HG03159 (cell line): Measurements from ENCODE around the gene PSMG3.

ENCODE experiments used
- ATAC-seq: cut with Tn5 transposase; IDR thresholded peaks from one replicate; pipeline ENCODE4 v1.9.1; 2021; ENCODE audit warnings: mild to moderate bottlenecking, moderate library complexity; ENCODE audit not compliant: unreplicated experiment

The PSMG3 gene

DNA sequence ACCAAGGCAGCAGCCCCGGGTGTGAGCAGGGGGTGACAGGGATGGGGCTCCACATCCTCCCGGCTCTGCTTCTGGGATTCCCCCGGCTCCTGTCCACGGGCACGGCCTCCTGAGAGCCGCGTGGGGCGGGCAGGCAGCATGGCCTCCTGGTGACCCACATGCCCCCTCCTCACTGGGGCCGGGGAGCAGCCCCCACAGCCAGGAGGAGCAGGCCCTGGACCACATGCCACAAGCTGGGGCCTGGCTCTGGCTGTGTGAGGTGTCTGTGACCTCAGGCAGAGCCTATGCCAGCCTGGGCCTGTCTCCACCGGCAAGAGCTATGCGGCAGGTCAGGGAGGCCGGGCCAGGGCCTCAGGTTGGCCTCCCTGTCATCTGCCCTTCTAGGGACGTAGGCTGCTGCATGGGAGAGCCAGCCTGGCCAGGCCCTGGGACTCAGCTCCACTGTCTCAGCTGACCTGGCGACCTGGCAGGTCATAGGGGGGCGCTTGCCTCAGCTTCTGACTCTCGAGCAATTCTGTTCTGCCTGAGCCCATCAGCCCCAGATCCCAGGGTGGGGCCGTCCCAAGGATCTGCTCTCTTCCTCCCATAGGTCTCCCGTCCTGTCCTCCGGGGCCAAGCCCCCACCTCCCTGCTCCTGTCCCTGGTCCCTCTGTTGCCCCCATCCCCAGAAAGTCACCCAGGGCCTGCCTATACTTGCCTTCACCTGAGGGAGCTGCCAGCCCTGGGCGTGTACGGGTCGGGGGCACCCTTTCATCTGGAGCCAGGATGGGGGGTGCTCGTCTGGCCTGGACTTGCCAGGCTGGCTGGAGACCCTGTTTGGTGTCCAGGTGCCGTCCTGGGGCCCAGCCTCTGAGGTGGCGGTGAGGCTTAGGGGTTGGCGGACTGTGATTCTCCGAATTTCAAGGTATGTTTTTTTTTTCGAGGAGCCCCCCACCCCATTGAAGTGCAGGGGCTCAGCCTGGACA is 9.9 kb downstream of the PSMG3 start:
- ATAC-seq: no peak

DNA sequence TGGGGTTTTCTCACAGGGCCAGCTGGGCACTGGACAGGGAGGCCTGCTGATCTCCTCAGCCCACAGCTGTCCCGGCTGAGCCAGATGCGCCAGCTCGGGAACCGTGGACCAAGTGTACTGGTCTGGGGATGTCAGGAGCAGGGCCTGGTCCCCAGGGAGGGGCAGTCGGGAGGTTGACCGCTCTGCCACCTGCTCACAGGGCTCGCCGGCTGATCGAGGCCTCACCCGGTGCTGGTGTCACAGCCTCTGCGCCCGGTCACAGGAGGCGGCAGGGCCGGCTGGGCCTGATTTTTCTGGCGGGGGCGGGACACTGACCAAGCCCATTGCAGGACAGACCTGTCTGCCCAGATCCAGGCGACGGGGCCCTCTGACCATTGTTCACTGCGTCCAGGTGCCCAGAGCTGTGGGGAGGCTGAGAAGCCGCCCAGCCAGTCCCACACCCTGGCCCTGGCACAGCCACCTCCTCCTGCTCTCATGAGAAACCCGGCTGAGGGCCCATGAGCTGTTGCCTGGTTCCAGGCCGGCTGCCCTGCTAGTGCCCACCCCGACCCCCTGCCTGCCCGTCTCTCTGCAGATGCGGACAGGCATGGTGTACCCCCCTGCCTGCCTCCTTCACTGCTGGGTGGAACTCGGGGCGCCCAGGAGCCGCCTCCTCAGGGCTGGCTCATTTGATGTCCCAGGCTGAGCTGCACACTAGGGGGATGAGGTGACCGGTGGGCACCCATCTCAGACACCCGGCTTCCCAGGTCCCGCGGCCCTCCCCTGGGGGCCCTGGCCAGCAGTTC is 10.8 kb downstream of the PSMG3 start:
- no peak for ATAC-seq

- no peak for ATAC-seq
Observed at GRCh38 chr7:1558181-1558811, 11.5 kb downstream of the PSMG3 start.

- ATAC-seq: no peak
Observed at GRCh38 chr7:1557771-1558170, 12.1 kb downstream of the PSMG3 start.

- no peak for ATAC-seq
Observed at GRCh38 chr7:1557006-1557405, 12.8 kb downstream of the PSMG3 start.

DNA sequence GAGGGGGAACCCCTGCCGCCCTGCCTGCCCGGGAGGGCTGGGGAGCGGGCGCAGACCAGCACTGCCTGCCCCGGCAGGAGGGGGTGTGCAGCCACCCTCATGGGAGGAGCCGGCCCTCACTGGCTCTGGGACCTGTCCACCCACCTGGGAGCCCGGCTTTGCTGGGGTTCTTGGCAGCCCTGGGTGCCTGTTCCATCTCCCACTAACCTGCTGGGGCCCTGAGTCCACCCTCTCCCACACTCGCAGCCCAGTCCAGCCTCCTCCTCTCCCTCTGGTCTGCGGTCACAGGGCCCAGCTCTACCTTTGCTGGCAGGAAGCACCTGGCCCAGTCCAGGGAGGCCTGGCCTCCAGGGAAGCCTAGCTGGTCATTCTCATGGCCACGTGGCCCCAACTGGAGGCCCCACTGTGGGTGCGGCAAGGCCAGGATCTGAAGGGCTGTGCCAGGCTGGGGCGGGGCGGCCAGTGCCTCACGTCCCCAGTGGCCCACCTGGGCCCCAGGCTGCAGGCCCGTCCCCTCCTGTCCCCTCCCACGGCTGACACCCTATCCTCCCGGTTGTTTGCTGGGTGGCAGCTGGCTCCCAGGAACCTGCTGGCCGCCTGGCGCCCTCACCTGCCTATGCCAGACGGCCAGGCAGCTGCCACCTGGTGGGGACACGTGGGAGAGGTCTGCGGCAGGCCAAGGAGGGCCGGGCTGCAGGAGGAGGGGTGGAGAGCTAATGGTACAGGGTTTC is 13.9 kb downstream of the PSMG3 start, which contains the start of gene TMEM184A:
TSS of gene TMEM184A (minus strand) at position 393 of the 731 bp plus-strand sequence. CDS start 721 bp downstream, outside the sequence.
- ATAC-seq: peak; percentile 53

DNA sequence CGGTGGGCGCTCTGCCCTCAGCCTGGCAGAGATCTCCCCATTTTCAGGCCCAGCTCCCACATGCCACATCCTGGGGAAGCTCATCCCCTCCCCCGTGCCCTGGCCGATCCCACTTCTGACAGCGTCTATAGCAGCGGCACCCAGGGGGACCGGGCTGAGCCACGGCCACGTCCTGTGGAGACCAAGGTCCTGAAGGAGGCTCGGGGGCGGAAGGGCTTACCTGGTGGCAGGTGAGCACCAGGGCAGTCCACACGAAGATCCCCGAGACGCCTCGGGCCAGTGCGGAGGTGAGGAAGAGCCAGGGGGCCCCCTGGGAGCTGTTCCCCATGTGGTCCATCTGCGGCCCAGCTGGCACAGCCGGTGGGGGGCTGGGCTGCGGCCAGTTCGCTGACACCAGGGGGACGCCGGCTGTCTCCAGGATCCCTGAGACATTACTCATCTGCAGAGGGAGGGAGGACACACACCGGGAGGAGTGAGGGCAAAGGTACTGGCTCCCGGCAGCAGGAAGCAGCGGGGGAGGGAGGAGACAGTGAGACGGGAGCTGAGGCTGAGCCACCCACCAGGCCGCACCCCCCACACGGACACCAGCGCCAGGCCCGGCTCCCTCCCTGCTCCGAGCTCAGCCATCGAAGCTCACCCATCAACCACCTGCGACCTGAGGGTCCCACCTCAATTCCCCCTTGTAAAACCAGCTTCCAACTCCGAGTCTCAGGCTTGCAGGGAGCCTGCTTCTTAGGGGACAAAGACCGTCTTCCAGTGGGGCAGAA is 14.6 kb downstream of the PSMG3 start:
- ATAC-seq: no peak

DNA sequence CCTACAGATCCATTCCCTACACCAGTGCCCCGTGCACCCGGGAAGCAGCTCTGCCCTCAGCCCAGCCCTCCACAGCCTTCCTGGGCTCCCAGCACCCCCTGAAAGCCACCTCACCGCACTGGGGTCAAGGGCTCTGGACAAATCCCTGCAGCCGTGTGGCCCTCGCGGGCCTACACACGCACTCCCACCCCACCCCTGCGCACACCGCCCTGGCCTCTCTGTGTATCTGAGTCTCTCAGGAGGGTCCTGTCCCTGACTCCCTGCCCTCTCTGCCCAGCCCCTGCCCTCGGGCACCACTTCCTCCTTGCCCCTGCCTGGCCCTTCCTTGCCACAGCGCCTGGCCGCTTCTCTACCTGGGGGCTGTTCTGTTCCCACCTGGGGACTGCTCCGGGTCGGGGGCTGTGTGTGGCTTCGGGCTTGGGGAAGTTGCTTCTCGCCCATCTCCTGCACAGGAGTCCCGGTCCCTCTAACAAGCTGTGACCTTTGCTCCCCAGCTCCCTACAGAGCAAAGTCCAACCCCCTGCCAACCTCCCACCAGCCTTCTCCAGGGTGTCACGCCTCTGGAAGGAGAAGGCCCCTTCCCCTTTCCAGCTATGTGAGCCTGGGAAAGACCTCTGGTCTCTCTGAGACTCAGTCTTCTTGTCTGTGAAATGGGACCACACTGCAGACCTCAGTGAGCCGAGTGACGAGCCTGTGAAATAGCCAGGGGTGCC is 15.3 kb downstream of the PSMG3 start:
- no peak for ATAC-seq

DNA sequence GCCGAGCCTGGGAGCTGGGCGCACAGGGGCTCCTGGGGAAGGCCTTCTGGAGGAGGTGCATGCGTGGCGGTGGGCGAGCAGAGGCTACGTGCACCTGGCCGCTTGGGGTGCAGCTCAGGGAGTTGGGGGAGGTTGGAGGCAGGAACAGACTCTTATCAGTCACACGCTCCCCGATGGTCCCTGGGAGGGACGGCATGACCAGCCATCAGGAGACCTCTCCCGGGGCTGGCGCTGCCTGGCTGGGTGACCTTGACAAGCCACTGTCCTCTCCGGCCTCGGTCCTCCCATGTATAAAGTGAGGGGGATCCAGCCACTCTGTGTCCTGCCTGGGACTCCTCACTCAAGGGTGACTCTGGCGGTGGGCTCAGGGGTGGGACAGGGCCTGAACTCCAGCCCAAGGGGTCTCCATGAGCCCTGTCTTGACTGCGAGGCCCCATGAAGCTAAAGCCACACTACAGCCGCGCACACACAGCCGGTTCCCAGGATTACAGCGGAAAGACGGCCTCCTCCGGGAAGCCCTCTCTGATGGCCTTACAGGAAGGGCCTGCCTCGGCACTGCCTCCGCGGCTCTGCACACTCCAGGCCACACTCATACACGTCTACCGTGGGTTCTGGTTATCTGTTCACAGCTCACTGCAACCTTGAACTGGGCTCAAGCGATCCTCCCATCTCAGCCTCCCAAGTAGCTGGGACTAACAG is 16.2 kb downstream of the PSMG3 start:
- no peak for ATAC-seq

DNA sequence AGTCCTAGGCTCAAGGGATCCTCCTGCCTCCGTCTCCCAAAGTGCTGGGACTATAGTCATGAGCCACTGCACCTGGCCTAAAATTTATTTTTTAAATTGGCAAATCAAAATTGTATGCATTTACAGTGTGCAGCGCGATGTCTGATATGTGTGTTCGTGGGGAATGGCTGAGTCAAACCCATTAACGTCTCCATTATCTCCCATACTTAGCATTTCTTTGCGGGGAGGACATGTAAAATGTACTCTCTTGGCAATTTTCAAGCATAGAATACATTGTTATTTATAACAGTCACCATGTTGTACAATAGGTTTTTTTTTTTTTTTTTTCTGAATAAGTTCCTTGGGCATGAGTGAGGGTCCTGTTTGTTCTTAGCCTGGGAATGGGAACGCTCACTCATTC is 17.6 kb downstream of the PSMG3 start:
- no peak for ATAC-seq

- ATAC-seq: no peak
Observed at GRCh38 chr7:1550846-1551155, 19.0 kb downstream of the PSMG3 start.

- ATAC-seq: no peak
Observed at GRCh38 chr7:1550005-1550845, 19.6 kb downstream of the PSMG3 start.

DNA sequence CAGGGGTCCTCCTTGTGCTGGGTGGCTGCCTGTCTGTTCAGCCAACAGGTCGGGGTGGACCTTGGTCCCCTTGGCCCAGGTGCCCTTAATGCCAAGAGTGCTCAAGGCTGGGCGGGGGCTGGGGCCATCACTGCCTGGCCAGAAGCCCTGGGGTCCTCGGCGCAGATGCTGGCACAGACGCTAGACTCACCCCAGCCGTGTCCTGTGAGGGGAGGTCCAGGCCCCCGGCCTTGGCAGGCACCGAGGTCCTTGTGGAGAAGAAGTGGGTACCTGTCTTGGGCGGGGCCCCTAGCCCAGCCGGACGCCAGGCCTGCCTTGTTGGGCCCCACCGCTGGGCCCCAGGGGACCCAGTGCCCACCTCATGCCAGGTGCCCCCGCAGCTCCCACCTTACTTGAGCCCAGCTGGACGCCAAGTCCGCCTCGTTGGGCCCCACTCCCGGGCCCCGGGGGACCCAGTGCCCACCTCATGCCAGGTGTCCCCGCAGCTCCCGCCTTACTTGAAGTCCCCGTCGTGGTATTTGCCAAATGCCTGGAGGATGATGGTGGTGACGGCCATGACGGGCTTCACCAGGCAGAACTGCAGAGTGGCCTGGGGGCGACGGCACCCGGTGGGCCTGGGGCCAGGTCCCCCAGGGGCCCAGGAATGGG is 20.4 kb downstream of the PSMG3 start:
- no peak for ATAC-seq

- ATAC-seq: no peak
Observed at GRCh38 chr7:1548944-1549343, 20.9 kb downstream of the PSMG3 start.

DNA sequence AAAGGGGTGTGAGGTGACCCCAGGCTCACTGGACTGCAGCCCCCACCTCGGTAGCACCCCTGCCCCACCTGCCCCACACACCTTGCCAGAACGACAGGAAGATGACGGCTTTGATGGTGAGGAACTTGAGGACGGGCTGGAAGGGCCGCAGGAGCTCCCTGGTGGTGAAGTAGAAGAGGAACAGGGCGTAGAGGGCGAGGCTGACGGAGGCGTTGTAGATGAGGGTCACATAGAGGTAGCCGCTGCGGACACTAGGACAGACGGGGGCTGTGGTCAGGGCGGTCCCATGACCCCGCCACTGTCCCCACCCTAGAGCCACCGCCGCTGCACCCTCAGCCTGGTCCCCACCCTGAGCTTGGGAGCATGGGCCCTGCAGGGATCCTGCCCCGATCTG is 21.4 kb downstream of the PSMG3 start:
- no peak for ATAC-seq

DNA sequence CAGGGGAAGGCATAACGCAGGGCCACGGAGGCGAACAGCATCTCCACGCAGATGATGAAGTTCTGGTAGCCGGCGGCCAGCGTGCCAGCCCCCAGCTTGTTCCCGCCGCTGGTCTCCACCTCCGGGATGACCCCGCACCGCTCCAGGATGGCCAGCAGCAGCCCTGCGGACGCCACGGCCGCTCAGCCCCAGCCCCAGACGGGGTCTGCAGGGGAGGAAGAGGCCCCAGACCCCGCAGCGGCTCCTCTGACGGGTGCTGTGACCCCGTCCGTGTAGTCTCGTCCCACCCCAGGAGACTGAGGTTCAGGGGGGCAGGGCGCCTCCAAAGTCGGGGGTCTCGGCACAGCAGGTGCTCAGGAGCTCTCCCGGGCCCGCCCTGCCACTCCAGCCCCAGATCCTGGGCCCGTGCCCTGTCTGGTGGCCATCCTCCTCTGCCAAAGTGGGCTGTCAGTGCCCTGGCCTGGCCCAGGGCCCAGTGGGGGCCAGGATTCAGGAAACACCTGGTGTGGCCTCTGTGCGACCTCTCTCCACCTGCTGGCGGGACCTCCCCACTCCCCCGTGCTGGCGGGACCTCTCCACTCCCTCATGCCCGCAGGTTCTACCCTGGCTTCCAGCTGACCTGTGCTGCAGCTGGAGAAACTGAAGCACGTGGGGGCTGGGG is 21.9 kb downstream of the PSMG3 start:
- ATAC-seq: no peak
